Dermis microvascular lymphatic vessel endothelial cell (primary cell): Measurements from ENCODE around the gene LRRN2. TPM values are rescaled to one million over a fixed set of nuclear protein-coding genes. Genes with fewer than 3 reads are reported as not detected.
"Not testable (repeated sequence)": the region's sequence is repeated elsewhere in the genome, so short reads cannot be mapped to it uniquely, and the experiment has no call there.

ENCODE experiments used
- DNase-seq, 2 donors: peaks; one replicate each; pipeline versions ENCODE4 v3.0.0 to v3.0.0-alpha.2; 2010; ENCODE audit warnings: low read depth in 2 of 2
- total RNA-seq: library from RNA; depleted of rRNA; stranded (reverse); fragments of >200 nt; gene quantifications from 2 replicates; pipeline ENCODE4 v1.2.1, GENCODE V29; 2014

Gene LRRN2
- total RNA-seq, 1 donor from 2014 or later: 0.13 TPM

- DNase-seq: no peak
These were observed 7.4 kb upstream of the LRRN2 start for GRCh38 chr1:204692841-204693356.

GRCh38 chr1:204692325-204692840 is 6.8 kb upstream of the LRRN2 start:
- no peak for DNase-seq

GRCh38 chr1:204691328-204691730 is 5.8 kb upstream of the LRRN2 start:
- DNase-seq: not testable (repeated sequence)

GRCh38 chr1:204688776-204689175 is 3.2 kb upstream of the LRRN2 start:
- no peak for DNase-seq

GRCh38 chr1:204688007-204688406 is 2.5 kb upstream of the LRRN2 start:
- DNase-seq: no peak

- no peak for DNase-seq
These were observed 835 bp downstream of the LRRN2 start for GRCh38 chr1:204684571-204685235.

- no peak for DNase-seq
These were observed 1.4 kb downstream of the LRRN2 start for GRCh38 chr1:204684206-204684570.

- DNase-seq: no peak
These were observed 2.0 kb downstream of the LRRN2 start for GRCh38 chr1:204683284-204684205.

GRCh38 chr1:204680461-204680860 is 5.1 kb downstream of the LRRN2 start:
- DNase-seq: no peak

GRCh38 chr1:204680051-204680450 is 5.5 kb downstream of the LRRN2 start:
- no peak for DNase-seq

- DNase-seq: no peak
These were observed 6.6 kb downstream of the LRRN2 start for GRCh38 chr1:204678721-204679475.

- no peak for DNase-seq
These were observed 7.7 kb downstream of the LRRN2 start for GRCh38 chr1:204677864-204678263.

- no peak for DNase-seq
These were observed 9.5 kb downstream of the LRRN2 start for GRCh38 chr1:204676043-204676442.

GRCh38 chr1:204673909-204674649 is 11.5 kb downstream of the LRRN2 start:
- no peak for DNase-seq

GRCh38 chr1:204673209-204673608 is 12.3 kb downstream of the LRRN2 start:
- no peak for DNase-seq

GRCh38 chr1:204672482-204673121 is 12.9 kb downstream of the LRRN2 start:
- no peak for DNase-seq

GRCh38 chr1:204672069-204672468 is 13.5 kb downstream of the LRRN2 start:
- no peak for DNase-seq

GRCh38 chr1:204670152-204670927 is 15.2 kb downstream of the LRRN2 start:
- no peak for DNase-seq

- DNase-seq: no peak
These were observed 16.0 kb downstream of the LRRN2 start for GRCh38 chr1:204669579-204669978.

GRCh38 chr1:204664384-204664651 is 21.2 kb downstream of the LRRN2 start:
- no peak for DNase-seq
